Islet precursor cell (in vitro differentiated cells): ENCODE data around the gene KCNT2.
"Not testable (repeated sequence)": the region's sequence is repeated elsewhere in the genome, so short reads cannot be mapped to it uniquely, and the experiment has no call there.

Experiments used
- DNase-seq: peaks from one replicate; pipeline ENCODE4 v3.0.0-alpha.2; 2018

KCNT2 gene

GRCh38 chr1:196590012-196590708 is 18.1 kb downstream of the KCNT2 start:
- no peak for DNase-seq

- DNase-seq: no peak
These were observed 23.5 kb downstream of the KCNT2 start for GRCh38 chr1:196584696-196585095.

DNA sequence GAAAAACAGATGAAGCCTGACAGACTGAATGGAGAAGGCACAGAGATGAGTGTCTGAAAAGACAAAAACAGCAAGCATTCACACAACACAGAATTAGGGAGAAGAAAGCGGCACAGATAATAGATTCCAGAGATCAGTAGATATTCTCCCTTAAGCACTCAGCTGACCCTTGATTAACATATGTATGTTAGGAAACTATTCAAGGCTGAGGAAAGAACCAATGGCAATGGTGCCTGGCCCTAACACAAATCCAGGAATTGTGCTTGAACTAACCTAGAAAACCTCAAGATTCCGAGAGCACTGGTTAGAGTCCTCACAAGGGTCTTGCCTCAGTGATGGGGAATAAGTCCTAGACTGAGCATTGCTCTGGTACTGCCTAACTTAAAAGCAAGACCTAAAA is 30.9 kb downstream of the KCNT2 start:
- DNase-seq: no peak

DNA sequence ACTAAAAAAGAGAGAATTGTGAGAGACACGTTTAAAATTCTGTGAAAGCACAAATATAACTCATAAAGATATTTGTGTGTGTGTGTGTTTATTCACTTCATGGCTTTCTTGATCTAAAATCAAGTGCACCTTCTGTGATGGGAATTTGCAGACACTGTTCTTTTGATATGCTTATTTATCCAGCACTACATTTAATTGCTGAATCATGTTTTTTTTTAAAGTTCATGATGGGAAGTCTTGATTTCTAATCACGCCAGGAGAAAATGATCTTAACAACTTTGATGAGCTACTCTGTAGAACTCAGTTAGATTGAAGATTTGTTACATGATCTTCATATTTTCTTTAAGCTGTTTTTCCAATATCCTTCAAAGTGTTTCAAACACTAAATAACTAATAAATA is 35.0 kb downstream of the KCNT2 start:
- no peak for DNase-seq

DNA sequence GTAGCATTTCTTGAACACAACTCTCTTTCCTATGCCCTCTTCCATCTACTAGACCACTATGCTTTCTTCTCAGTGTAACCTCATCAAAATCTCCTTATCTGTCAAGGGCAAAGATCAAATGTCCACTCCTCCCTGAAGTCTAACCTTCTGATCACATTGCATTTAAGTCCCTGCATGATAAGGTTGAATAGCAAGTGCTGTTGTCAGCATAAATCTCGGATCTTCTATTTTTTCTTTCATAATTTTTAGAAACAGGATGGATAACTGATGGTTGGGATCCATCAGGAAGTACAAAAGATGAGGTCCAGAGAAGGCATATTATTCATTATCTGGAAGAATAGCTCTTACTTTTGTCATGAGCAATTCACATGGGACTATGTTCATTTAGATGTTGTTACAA is 41.0 kb downstream of the KCNT2 start:
- DNase-seq: no peak

DNA sequence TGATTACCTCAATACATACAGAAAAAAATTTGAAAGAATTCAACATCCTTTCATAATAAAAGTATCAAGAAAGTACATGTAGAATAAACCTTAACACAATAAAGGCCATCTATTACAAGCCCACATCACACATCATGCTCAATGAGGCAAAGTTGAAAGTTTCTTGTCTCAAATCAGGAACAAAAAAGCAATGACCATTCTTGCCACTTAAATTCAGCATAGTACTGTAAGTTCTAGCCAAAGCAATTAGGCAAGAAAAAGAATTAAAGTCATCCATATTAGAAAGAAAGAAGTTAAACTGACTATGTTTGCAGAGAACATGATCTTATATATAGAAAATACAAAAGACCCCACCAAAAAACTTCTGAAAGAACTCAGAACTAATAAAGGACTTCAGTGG is 44.5 kb downstream of the KCNT2 start:
- no peak for DNase-seq

- DNase-seq: no peak
These were observed 48.9 kb downstream of the KCNT2 start for GRCh38 chr1:196559314-196559713.

GRCh38 chr1:196558411-196558810 is 49.8 kb downstream of the KCNT2 start:
- DNase-seq: no peak

DNA sequence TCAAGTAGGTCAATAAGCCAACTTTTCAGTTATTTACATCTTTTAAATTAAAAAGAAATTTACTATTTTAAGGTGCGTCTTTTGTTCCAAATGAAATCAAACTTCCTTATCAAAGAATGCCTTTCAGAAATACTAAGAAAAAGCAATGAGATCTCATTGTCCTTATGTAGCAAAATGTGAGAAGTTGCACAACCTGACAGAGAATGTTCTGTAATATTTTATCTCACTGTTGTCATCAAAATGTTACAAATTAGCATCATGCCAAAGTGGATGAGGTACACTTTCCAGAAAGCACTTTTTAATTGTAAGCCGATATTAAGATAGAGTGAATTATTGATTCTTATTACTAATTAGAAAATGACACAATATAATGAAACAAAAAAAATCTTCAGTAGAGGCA is 50.4 kb downstream of the KCNT2 start:
- DNase-seq: no peak

DNA sequence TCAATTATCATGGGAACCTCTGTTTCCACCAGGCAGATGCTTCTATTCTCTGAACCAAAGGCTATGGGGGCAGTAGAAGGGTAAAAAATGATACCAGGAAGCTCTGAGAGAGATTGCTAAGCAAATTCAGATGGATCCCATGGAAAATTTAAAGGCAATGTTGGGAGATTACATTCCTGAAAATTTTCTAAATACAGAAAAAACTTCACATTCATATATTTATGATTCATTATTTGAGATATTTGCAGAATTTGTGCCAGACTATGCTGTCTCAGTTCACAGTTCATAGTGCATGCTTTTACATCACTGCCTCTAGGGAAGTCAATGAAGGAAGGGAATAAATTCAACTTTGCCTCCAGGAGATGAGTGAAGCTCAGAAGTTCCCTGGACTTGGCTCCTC is 57.5 kb downstream of the KCNT2 start:
- no peak for DNase-seq

DNA sequence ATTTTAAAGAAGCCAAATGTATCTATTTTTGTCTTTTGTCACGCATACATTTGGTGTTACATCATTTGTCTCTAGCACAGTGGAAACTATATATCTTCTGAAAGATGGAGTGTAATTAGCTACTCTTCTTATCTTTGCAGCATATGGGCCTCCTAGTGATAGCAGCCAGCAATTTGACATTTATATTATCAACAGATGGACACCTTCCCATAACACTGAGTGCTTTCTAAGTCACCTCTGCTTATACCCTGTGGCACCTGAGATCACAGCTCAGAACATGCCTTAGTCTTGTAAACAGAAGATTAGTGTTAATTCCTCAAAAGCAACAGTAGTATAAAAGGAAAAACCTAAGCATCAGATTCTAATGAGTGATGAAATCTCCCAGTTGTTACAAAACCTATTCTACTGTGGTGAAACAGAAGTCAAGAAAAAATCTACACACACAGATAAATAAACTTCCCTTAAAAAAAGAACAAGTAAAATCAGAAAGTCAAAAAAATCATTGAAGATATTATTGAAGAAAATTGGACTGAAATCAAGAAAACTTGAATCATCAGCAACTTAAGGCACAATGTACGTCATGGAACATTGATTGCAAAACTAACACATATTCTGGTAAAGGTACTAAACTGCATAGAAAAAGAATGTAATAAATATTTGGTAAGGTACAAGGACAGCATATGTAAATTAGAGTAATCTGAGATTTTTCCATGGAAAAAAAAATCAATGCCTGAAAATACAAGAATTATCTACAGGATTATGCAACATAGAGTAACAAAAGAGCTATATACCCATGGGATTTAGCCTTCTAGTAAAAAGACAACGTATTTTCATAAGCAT is 61.7 kb downstream of the KCNT2 start:
- DNase-seq: no peak

DNA sequence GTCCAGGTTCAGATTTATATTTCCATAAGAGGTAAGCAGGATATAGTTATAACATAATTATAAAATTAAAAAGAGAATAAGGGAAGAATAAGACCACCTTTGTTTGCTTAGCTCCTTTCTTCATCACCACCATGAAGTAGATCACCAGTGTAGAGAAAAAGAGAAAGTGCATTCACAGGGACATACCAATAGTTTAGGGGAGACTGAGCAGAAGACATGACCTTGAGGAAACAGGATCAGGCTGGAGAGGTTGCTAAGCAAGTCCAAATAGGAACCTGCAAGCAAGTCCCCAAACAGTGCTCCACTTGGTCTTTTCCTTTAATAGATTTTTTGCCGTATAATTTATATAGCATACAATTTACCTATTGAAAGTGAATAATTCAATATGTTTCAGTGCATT is 63.0 kb downstream of the KCNT2 start:
- DNase-seq: no peak

DNA sequence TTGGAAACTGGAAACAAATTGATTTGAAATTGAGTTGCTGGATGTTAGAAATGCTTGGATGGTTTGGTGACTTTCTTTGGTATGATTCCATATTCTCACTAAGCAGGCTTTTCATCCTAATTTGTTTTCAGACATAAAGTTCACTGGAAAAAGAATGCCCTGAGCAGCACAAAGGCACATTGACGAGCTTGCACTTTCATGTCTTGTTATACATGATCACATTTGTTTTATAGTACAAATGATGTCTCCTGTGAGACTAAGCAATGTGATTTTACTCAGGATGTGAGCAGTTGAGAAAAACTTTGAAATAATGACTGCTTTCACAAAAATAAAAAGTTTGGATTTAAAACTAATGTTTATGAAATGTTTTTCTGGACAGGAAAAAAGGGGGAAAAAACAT is 63.6 kb downstream of the KCNT2 start:
- DNase-seq: no peak

DNA sequence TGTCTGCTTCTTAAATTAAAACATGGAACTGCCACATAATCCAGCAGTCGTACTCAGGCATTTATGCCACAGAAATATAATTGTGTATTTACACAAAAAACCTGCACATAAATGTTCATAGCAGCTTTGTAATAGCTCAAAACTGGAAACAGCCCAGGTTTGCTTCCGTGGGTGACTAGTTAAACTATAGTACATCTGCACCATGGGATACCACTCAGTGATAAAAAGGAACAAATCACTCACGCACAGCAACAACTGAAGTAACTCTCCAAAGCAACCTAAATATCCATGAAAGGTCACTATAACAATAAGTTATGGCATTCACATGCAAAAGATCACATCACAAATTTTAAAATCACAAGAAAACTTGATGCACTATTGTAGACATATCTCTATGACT is 64.4 kb downstream of the KCNT2 start:
- DNase-seq: no peak

GRCh38 chr1:196538473-196538872 is 69.8 kb downstream of the KCNT2 start:
- no peak for DNase-seq

GRCh38 chr1:196535727-196536126 is 72.5 kb downstream of the KCNT2 start:
- DNase-seq: no peak

GRCh38 chr1:196531737-196532524 is 76.3 kb downstream of the KCNT2 start:
- DNase-seq: no peak

- DNase-seq: no peak
These were observed 80.3 kb downstream of the KCNT2 start for GRCh38 chr1:196527919-196528318.

DNA sequence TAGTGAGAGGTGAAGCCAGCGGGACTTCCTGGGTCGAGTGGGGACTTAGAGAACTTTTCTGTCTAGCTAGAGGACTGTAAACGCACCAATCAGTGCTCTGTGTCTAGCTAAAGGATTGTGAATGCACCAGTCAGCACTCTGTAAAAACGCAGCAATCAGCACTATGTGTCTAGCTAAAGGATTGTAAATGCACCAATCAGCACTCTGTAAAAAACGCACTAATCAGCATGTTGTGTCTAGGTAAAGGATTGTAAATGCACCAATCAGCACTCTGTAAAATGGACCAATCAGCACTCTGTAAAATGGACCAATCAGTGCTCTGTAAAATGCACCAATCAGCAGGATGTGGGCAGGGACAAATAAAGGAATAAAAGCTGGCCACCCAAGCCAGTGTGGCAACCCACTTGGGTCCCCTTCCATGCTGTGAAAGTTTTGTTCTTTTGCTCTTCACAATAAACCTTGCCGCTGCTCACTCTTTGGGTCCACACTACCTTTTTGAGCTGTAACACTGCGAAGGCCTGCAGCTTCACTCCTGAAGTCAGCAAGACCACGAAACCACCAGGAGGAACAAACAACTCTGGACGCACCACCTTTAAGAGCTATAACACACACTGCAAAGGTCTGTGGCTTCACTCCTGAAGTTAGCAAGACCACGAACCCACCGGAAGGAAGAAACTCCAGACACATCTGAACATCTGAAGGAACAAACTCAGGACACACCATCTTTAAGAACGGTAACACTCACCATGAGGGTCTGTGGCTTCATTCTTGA is 85.5 kb downstream of the KCNT2 start:
- not testable (repeated sequence) for DNase-seq

DNA sequence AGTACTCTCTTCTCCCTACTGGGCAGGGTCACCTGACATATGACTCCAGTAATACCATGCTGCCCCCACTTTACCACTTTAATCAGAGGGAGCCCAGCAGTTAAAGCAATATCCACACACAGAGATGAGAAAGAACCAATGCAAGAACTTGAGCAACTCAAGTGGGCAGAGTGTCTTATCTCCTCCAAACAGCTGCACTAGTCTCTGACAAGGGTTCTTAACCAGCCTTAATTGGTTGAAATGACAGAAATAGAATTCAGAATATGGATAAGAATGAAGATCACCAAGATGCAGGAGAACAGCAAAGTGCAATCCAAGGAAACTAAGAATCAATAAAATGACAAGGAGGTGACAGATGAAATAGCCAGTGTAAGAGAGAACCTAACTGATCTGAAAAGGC is 91.0 kb downstream of the KCNT2 start:
- no peak for DNase-seq

DNA sequence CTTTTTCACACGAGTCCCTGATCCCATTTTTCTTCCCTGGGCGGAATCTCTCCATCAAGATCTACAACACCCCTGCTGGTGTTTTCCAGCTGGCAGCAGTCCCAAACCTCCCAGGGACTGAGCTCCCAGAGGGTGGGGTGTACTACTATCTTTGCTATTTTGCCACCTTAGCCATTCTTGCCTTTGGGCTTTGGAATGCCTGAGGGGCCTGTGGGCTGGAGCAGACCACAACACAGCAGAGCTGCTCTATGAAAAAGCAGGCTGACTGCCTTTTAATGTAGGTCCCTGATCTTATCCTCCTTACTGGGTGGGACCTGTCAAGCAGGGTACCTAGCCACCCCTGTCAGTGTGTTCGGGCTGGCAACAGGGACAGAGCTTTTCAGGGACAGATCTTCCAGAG is 91.9 kb downstream of the KCNT2 start:
- DNase-seq: peak; percentile 85

GRCh38 chr1:196515904-196516303 is 92.3 kb downstream of the KCNT2 start:
- no peak for DNase-seq

DNA sequence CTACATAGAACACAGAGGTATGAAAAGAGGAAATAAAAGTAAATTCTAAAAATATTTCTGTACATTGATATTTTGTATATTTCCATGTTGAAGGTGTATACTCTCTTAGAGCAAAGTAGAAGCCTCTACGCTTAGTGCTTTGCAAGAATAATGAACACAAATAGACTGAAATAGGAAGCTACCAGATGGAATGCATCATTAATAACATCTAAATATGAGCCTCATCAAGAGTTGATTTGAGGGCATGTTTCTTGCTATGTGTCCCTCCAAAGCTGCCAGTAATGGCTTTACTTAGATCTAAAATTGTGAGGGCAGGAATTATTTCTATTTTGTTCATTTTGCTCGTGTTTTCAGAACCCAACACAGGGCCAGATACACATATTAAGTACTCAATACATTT is 94.4 kb downstream of the KCNT2 start:
- DNase-seq: no peak
